ENCODE data around the gene ECE2. TPM values are rescaled to one million over a fixed set of nuclear protein-coding genes. Genes with fewer than 3 reads are reported as not detected.

ECE2 gene
- total and polyA plus RNA-seq, 3 experiments from 2014 or later = not detected

GRCh38 chr3:184257083-184257915 is 18.5 kb upstream of the ECE2 start:
- ChIA-PET CTCF (interaction anchor here (2.1 kb wide), 1 partner anchor 362 kb away, joined by 8 read pairs; no protein-coding TSS in a partner anchor), POLR2A (no interaction called here)
- Histone ChIP-seq H3K27ac (ENCODE audit: low read depth, low read length) (no peak overlapping the region), H3K9me3 (ENCODE audit: low read length) (no peaks in the 10 kb centered on the region), H3K36me3 (ENCODE audit: insufficient read depth, low read length) (no peaks in the 10 kb centered on the region), H3K4me1 (ENCODE audit: insufficient read depth, low read length) (peaks cover 14% of the 10 kb centered on the region), H3K27me3 (ENCODE audit: insufficient read depth, low read length, poor library complexity, severe bottlenecking) (peaks cover 4% of the 10 kb centered on the region), H3K4me3 (ENCODE audit: low read length) (no peak overlapping the region)
- no peaks in the 10 kb centered on the region for H3K9me3 Mint-ChIP-seq
- peak overlapping the region in 1 of 8 donors; percentile 81 for H3K27ac Mint-ChIP-seq
- H3K36me3 Mint-ChIP-seq = peaks cover 0 to 1% (median 0%) of the 10 kb centered on the region in 3 donors
- peaks cover 5 to 9% of the 10 kb centered on the region in 2 donors for H3K27me3 Mint-ChIP-seq
- DNase-seq = no peak
- peaks cover 13 to 22% (median 13%) of the 10 kb centered on the region in 3 donors for H3K4me1 Mint-ChIP-seq
- H3K4me3 Mint-ChIP-seq = peak overlapping the region in 2 of 7 donors; percentile 25 to 62

- ChIA-PET CTCF (interaction anchor here (1.0 to 1.4 kb wide), 3 partner anchors 9 to 18 kb away, joined by 3 to 7 read pairs (median 4); partner anchors contain the start of gene EEF1AKMT4), POLR2A (no interaction called here)
- Histone ChIP-seq H3K4me1 (ENCODE audit: insufficient read depth, low read length) (peaks cover 23% of the 10 kb centered on the region), H3K4me3 (ENCODE audit: low read length) (no peak overlapping the region), H3K36me3 (ENCODE audit: insufficient read depth, low read length) (no peaks in the 10 kb centered on the region), H3K27ac (ENCODE audit: low read depth, low read length) (no peak overlapping the region), H3K9me3 (ENCODE audit: low read length) (no peaks in the 10 kb centered on the region), H3K27me3 (ENCODE audit: insufficient read depth, low read length, poor library complexity, severe bottlenecking) (peaks cover 12% of the 10 kb centered on the region)
- Mint-ChIP-seq H3K4me3 (peak overlapping the region; percentile 36 to 85 (median 68)), H3K4me1 (peaks cover 17 to 29% (median 18%) of the 10 kb centered on the region in 3 donors), H3K36me3 (peaks cover 0 to 1% (median 0%) of the 10 kb centered on the region in 3 donors), H3K27me3 (peaks cover 11 to 16% of the 10 kb centered on the region in 2 donors), H3K27ac (peak overlapping the region in 1 of 8 donors; percentile 78), H3K9me3 (no peaks in the 10 kb centered on the region)
- DNase-seq = no peak
Observed at GRCh38 chr3:184258926-184259325, 16.9 kb upstream of the ECE2 start.

- Histone ChIP-seq H3K4me3 (ENCODE audit: low read length) (no peak overlapping the region), H3K27me3 (ENCODE audit: insufficient read depth, low read length, poor library complexity, severe bottlenecking) (peaks cover 14% of the 10 kb centered on the region), H3K36me3 (ENCODE audit: insufficient read depth, low read length) (no peaks in the 10 kb centered on the region), H3K27ac (ENCODE audit: low read depth, low read length) (no peak overlapping the region), H3K9me3 (ENCODE audit: low read length) (no peaks in the 10 kb centered on the region), H3K4me1 (ENCODE audit: insufficient read depth, low read length) (peaks cover 23% of the 10 kb centered on the region)
- H3K9me3 Mint-ChIP-seq = no peaks in the 10 kb centered on the region
- H3K27me3 Mint-ChIP-seq = peaks cover 11 to 16% of the 10 kb centered on the region in 2 donors
- ChIA-PET POLR2A (interaction anchor here (0.5 kb wide), 1 partner anchor 107 kb away, joined by 3 read pairs; no protein-coding TSS in a partner anchor), CTCF (interaction anchor here (1.3 to 3.0 kb wide), 2 partner anchors 10 to 19 kb away, joined by 4 to 13 read pairs; partner anchors contain the start of gene EEF1AKMT4)
- H3K4me3 Mint-ChIP-seq = peak overlapping the region; percentile 33 to 89 (median 70)
- no peak for DNase-seq
- peaks cover 0 to 1% (median 0%) of the 10 kb centered on the region in 3 donors for H3K36me3 Mint-ChIP-seq
- peak overlapping the region in 2 of 8 donors; percentile 5 to 78 for H3K27ac Mint-ChIP-seq
- peaks cover 17 to 29% (median 18%) of the 10 kb centered on the region in 3 donors for H3K4me1 Mint-ChIP-seq
Observed at GRCh38 chr3:184259396-184259877, 16.4 kb upstream of the ECE2 start.

GRCh38 chr3:184259878-184260723 is 15.7 kb upstream of the ECE2 start:
- H3K27ac Mint-ChIP-seq = peak overlapping the region; percentile 42 to 90 (median 69)
- CTCF ChIA-PET = interaction anchor here (1.0 to 3.0 kb wide), 4 partner anchors 9 to 20 kb away, joined by 3 to 13 read pairs (median 4); partner anchors contain the start of gene EEF1AKMT4

GRCh38 chr3:184260724-184261269 is 15.0 kb upstream of the ECE2 start:
- peaks cover 20% of the 10 kb centered on the region for H3K27me3 ChIP-seq (ENCODE audit: insufficient read depth, low read length, poor library complexity, severe bottlenecking)
- H3K4me1 ChIP-seq (ENCODE audit: insufficient read depth, low read length) = peaks cover 23% of the 10 kb centered on the region
- H3K9me3 Mint-ChIP-seq = no peaks in the 10 kb centered on the region
- no peak for DNase-seq
- peak overlapping the region in 7 of 8 donors; percentile 50 to 90 (median 78) for H3K27ac Mint-ChIP-seq
- H3K4me3 ChIP-seq (ENCODE audit: low read length) = peak overlapping the region; percentile 51
- ChIA-PET POLR2A (interaction anchor here (0.6 kb wide), 1 partner anchor 26 kb away, joined by 7 read pairs; no protein-coding TSS in a partner anchor), CTCF (interaction anchor here (1.0 to 3.0 kb wide), 4 partner anchors 8 to 33 kb away, joined by 3 to 13 read pairs (median 6); partner anchors contain the start of gene EEF1AKMT4)
- H3K9me3 ChIP-seq (ENCODE audit: low read length) = no peaks in the 10 kb centered on the region
- peak overlapping the region; percentile 79 to 93 (median 90) for H3K4me3 Mint-ChIP-seq
- peaks cover 0 to 1% (median 0%) of the 10 kb centered on the region in 3 donors for H3K36me3 Mint-ChIP-seq
- no peak overlapping the region for H3K27ac ChIP-seq (ENCODE audit: low read depth, low read length)
- H3K27me3 Mint-ChIP-seq = peaks cover 17 to 26% of the 10 kb centered on the region in 2 donors
- H3K36me3 ChIP-seq (ENCODE audit: insufficient read depth, low read length) = no peaks in the 10 kb centered on the region
- peaks cover 17 to 29% (median 18%) of the 10 kb centered on the region in 3 donors for H3K4me1 Mint-ChIP-seq

More at GRCh38 chr3:184259878-184260723, 15.7 kb upstream of the ECE2 start:
- Mint-ChIP-seq H3K4me3 (peak overlapping the region; percentile 79 to 93 (median 90)), H3K36me3 (peaks cover 0 to 1% (median 0%) of the 10 kb centered on the region in 3 donors), H3K9me3 (no peaks in the 10 kb centered on the region), H3K4me1 (peaks cover 17 to 29% (median 18%) of the 10 kb centered on the region in 3 donors), H3K27me3 (peaks cover 14 to 23% of the 10 kb centered on the region in 2 donors)
- no peaks in the 10 kb centered on the region for H3K9me3 ChIP-seq (ENCODE audit: low read length)
- H3K27me3 ChIP-seq (ENCODE audit: insufficient read depth, low read length, poor library complexity, severe bottlenecking) = peaks cover 20% of the 10 kb centered on the region
- H3K27ac ChIP-seq (ENCODE audit: low read depth, low read length) = no peak overlapping the region
- no peaks in the 10 kb centered on the region for H3K36me3 ChIP-seq (ENCODE audit: insufficient read depth, low read length)
- H3K4me1 ChIP-seq (ENCODE audit: insufficient read depth, low read length) = peaks cover 23% of the 10 kb centered on the region
- POLR2A ChIA-PET = interaction anchor here (0.5 to 0.6 kb wide), 2 partner anchors 27 to 108 kb away, joined by 3 to 7 read pairs; no protein-coding TSS in a partner anchor
- peak; percentile 35 to 61 (median 41) for DNase-seq
- peak overlapping the region; percentile 51 for H3K4me3 ChIP-seq (ENCODE audit: low read length)

- no peaks in the 10 kb centered on the region for H3K9me3 ChIP-seq (ENCODE audit: low read length)
- ChIA-PET CTCF (interaction anchor here (2.0 to 3.0 kb wide), 2 partner anchors 12 to 34 kb away, joined by 8 to 13 read pairs; partner anchors contain the start of gene EEF1AKMT4), POLR2A (no interaction called here)
- no peaks in the 10 kb centered on the region for H3K9me3 Mint-ChIP-seq
- DNase-seq = peak in 4 of 5 donors; percentile 48 to 70 (median 58)
- peaks cover 20% of the 10 kb centered on the region for H3K27me3 ChIP-seq (ENCODE audit: insufficient read depth, low read length, poor library complexity, severe bottlenecking)
- peaks cover 17 to 29% (median 18%) of the 10 kb centered on the region in 3 donors for H3K4me1 Mint-ChIP-seq
- H3K4me3 ChIP-seq (ENCODE audit: low read length) = peak within 1 kb of the TSS; percentile 61
- peaks cover 23% of the 10 kb centered on the region for H3K4me1 ChIP-seq (ENCODE audit: insufficient read depth, low read length)
- no peak within 1 kb of the TSS for H3K27ac ChIP-seq (ENCODE audit: low read depth, low read length)
- no peaks in the 10 kb centered on the region for H3K36me3 ChIP-seq (ENCODE audit: insufficient read depth, low read length)
- H3K27ac Mint-ChIP-seq = peak within 1 kb of the TSS; percentile 42 to 92 (median 69)
- H3K36me3 Mint-ChIP-seq = peaks cover 0 to 1% (median 0%) of the 10 kb centered on the region in 3 donors
- peak within 1 kb of the TSS; percentile 79 to 94 (median 90) for H3K4me3 Mint-ChIP-seq
- H3K27me3 Mint-ChIP-seq = peaks cover 19 to 30% of the 10 kb centered on the region in 2 donors
Observed at GRCh38 chr3:184261270-184261853, 14.5 kb upstream of the ECE2 start, which contains the start of gene CAMK2N2. CAMK2N2 (minus strand) TSS chr3:184261553; CDS start chr3:184261285, 268 bp downstream.

All from CD8-positive, alpha-beta memory T cell (primary cell).